H9 (cell line): ENCODE measurements around the gene SUFU. TPM values are rescaled to one million over a fixed set of nuclear protein-coding genes. Genes with fewer than 3 reads are reported as not detected.
A peak's percentile ranks its signal among the peaks of the same experiment; 100 is the strongest.

Source experiments
- DNase-seq: peaks from one replicate; pipeline ENCODE4 v3.0.0-alpha.2; 2017
- H2AFZ ChIP-seq: one replicate; pipeline ENCODE4 v1.6.1; 2013; ENCODE audit warnings: mild to moderate bottlenecking, low read length, control low read depth, moderate library complexity
- H2AK5ac ChIP-seq: 2 replicates; pipeline ENCODE4 v1.6.1; 2013; ENCODE audit warnings: low read length, control low read depth, mixed read lengths; ENCODE audit not compliant: insufficient read length
- H2BK120ac ChIP-seq: one replicate; pipeline ENCODE4 v1.6.1; 2013; ENCODE audit warnings: low read depth, mild to moderate bottlenecking, low read length, control low read depth, inconsistent platforms; ENCODE audit not compliant: poor library complexity, severe bottlenecking
- H2BK12ac ChIP-seq: 2 replicates; pipeline ENCODE4 v1.6.1; 2013; ENCODE audit warnings: low read length, control low read depth, mixed read lengths, low read depth; ENCODE audit not compliant: insufficient read length
- H2BK15ac ChIP-seq: 2 replicates; pipeline ENCODE4 v1.6.1; 2013; ENCODE audit warnings: low read depth, low read length, control low read depth
- H2BK20ac ChIP-seq: one replicate; pipeline ENCODE4 v1.6.1; 2013; ENCODE audit warnings: low read depth, mild to moderate bottlenecking, low read length, control low read depth, inconsistent platforms; ENCODE audit not compliant: poor library complexity, severe bottlenecking
- H2BK5ac ChIP-seq: 2 replicates; pipeline ENCODE4 v1.6.1; 2013; ENCODE audit warnings: low read length, control low read depth, mixed read lengths; ENCODE audit not compliant: insufficient read length
- H3K14ac ChIP-seq: 2 replicates; pipeline ENCODE4 v1.6.1; 2013; ENCODE audit warnings: low read length, control low read depth; ENCODE audit not compliant: insufficient read depth
- H3K18ac ChIP-seq: 2 replicates; pipeline ENCODE4 v1.6.1; 2013; ENCODE audit warnings: low read depth, mild to moderate bottlenecking, mixed read lengths, low read length, control low read depth; ENCODE audit not compliant: insufficient read length
- H3K23ac ChIP-seq: 2 replicates; pipeline ENCODE4 v1.6.1; 2013; ENCODE audit warnings: low read length, control low read depth, mixed read lengths, low read depth; ENCODE audit not compliant: insufficient read length
- H3K23me2 ChIP-seq: 2 replicates; pipeline ENCODE4 v1.6.1; 2013; ENCODE audit warnings: low read depth, mild to moderate bottlenecking, mixed read lengths, low read length, control low read depth; ENCODE audit not compliant: insufficient read length, poor library complexity, severe bottlenecking
- H3K27ac ChIP-seq: 2 replicates; pipeline ENCODE4 v1.5.1; 2013; ENCODE audit warnings: low read length, control low read depth, mixed read lengths, low read depth; ENCODE audit not compliant: insufficient read length
- H3K27me3 ChIP-seq: 2 replicates; pipeline ENCODE4 v1.6.1; 2013; ENCODE audit warnings: low read length, control low read depth, inconsistent platforms; ENCODE audit not compliant: insufficient read depth
- H3K4ac ChIP-seq: 2 replicates; pipeline ENCODE4 v1.6.1; 2013; ENCODE audit warnings: low read depth, mild to moderate bottlenecking, control low read depth, inconsistent platforms, low read length, moderate library complexity
- H3K4me1 ChIP-seq: 2 replicates; pipeline ENCODE4 v1.6.1; 2013; ENCODE audit warnings: low read length, control low read depth, inconsistent platforms; ENCODE audit not compliant: insufficient read depth
- H3K4me2 ChIP-seq: 2 replicates; pipeline ENCODE4 v1.6.1; 2013; ENCODE audit warnings: low read length, control low read depth, mixed read lengths; ENCODE audit not compliant: insufficient read length, insufficient read depth
- H3K56ac ChIP-seq: 2 replicates; pipeline ENCODE4 v1.6.1; 2013; ENCODE audit warnings: low read depth, mild to moderate bottlenecking, mixed read lengths, low read length, control low read depth; ENCODE audit not compliant: insufficient read length
- H3K79me1 ChIP-seq: 2 replicates; pipeline ENCODE4 v1.6.1; 2013; ENCODE audit warnings: low read depth, mild to moderate bottlenecking, moderate library complexity, low read length, control low read depth, inconsistent platforms; ENCODE audit not compliant: insufficient read depth, poor library complexity, severe bottlenecking
- H3K79me2 ChIP-seq: 2 replicates; pipeline ENCODE4 v1.6.1; 2013; ENCODE audit warnings: low read length, control low read depth, inconsistent platforms; ENCODE audit not compliant: insufficient read depth
- H3K9ac ChIP-seq: 2 replicates; pipeline ENCODE4 v1.6.1; 2013; ENCODE audit warnings: low read length, control low read depth, mixed read lengths; ENCODE audit not compliant: insufficient read length; ENCODE audit errors: extremely low read depth
- H3K9me3 ChIP-seq: one replicate; pipeline ENCODE4 v1.6.1; 2013; ENCODE audit warnings: low read depth, low read length, inconsistent platforms; ENCODE audit not compliant: control insufficient read depth
- H3T11ph ChIP-seq: one replicate; pipeline ENCODE4 v1.6.1; 2013; ENCODE audit warnings: mild to moderate bottlenecking, low read length, control low read depth, inconsistent platforms
- H4K20me1 ChIP-seq: one replicate; pipeline ENCODE4 v1.6.1; 2013; ENCODE audit not compliant: control insufficient read depth, insufficient read length, insufficient read depth
- H4K5ac ChIP-seq: 2 replicates; pipeline ENCODE4 v1.6.1; 2013; ENCODE audit warnings: low read depth, mild to moderate bottlenecking, mixed read lengths, low read length, control low read depth; ENCODE audit not compliant: insufficient read length
- H4K8ac ChIP-seq: replicated peaks from 2 replicates; pipeline ENCODE4 v1.6.1; 2013; ENCODE audit warnings: low read length, control low read depth, mixed read lengths, low read depth; ENCODE audit not compliant: insufficient read length
- H4K91ac ChIP-seq: 2 replicates; pipeline ENCODE4 v1.6.1; 2013; ENCODE audit warnings: low read depth, mild to moderate bottlenecking, moderate library complexity, mixed read lengths, low read length, control low read depth; ENCODE audit not compliant: insufficient read length
- H3K27ac Mint-ChIP-seq, 3 experiments: 2 replicates in 2 of 3; 3 replicates in 1 of 3; pipeline ENCODE4 v1.8.0; 2020 to 2021; ENCODE audit warnings: mixed read lengths in 3 of 3, mild to moderate bottlenecking in 1 of 3, moderate library complexity in 1 of 3
- H3K27me3 Mint-ChIP-seq: 2 replicates; pipeline ENCODE4 v1.8.0; 2021; ENCODE audit warnings: low read depth, mild to moderate bottlenecking, moderate library complexity, mixed read lengths
- H3K36me3 Mint-ChIP-seq, 3 experiments: 2 replicates in 2 of 3; 3 replicates in 1 of 3; pipeline ENCODE4 v1.8.0; 2020 to 2021; ENCODE audit warnings: low read depth in 3 of 3, mixed read lengths in 3 of 3; ENCODE audit not compliant: insufficient read depth in 1 of 3
- H3K4me1 Mint-ChIP-seq, 2 experiments: 2 replicates each; pipeline ENCODE4 v1.8.0; 2020; ENCODE audit warnings: mixed read lengths in 2 of 2
- H3K4me3 Mint-ChIP-seq, 2 experiments: 2 replicates in 1 of 2; 3 replicates in 1 of 2; pipeline ENCODE4 v1.8.0; 2020 to 2021; ENCODE audit warnings: mild to moderate bottlenecking in 2 of 2, mixed read lengths in 2 of 2, moderate library complexity in 1 of 2
- H3K9me3 Mint-ChIP-seq, 2 experiments: 2 replicates in 1 of 2; 3 replicates in 1 of 2; pipeline ENCODE4 v1.8.0; 2020; ENCODE audit warnings: mild to moderate bottlenecking in 2 of 2, mixed read lengths in 2 of 2, moderate library complexity in 1 of 2
- WGBS: extraction: QIAGEN DNeasy Blood & Tissue Kit; methylation state at CpG from one replicate; pipeline ENCODE4 v1.1.7; 2013; ENCODE audit warnings: missing lambda C conversion rate, low lambda C conversion rate, mixed read lengths; ENCODE audit not compliant: insufficient read length; ENCODE audit errors: extremely low coverage; 5-methylcytosine and 5-hydroxymethylcytosine counted together
- total RNA-seq: library from RNA; stranded (reverse); gene quantifications from 2 replicates; pipeline ENCODE4 v1.2.1, GENCODE V29; 2021
- TF ChIP-seq, protein P1 (sequence below): fragments of 200-600 bp; sonication (generic); conservative IDR thresholded peaks from 3 replicates; pipeline ENCODE4 v1.8.0; 2021; ENCODE audit warnings: antibody characterized with exemption, mild to moderate bottlenecking

The SUFU gene
- total RNA-seq, 1 experiment from 2014 or later: 9.5 TPM

DNA sequence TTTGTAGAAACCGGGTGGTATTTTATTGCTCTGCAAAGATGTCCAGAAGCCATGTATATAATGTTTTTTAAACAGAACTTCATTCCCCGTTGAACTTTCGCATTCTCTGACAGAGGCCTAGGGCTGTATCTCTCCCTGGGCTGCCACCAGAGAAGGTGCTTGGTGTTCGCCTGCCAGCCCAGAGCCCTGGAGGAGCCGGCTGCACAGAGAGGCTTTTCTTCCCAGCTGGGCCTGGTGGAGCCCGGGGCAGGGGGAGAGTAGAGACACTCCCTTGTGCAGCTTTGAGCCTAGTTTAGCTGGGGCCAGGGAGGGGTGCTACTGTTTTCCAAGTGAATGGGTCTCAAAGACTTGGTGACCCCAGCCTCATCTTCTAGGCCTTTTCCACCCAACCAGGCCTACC, 126.9 kb downstream of the SUFU start:
- H3K4me3 Mint-ChIP-seq: peak overlapping the region in 1 of 2 experiments; percentile 2; a peak in 2 of 5 replicates
- no peak overlapping the region for H2BK5ac ChIP-seq
- H2AK5ac ChIP-seq: no peak overlapping the region
- no peaks in the 10 kb centered on the region; the same call in none of the 2 replicates for H3K27me3 Mint-ChIP-seq
- H3K9me3 Mint-ChIP-seq: no peaks in the 10 kb centered on the region
- H4K8ac ChIP-seq: no peak overlapping the region
- DNase-seq: no peak
- H3K14ac ChIP-seq: no peak overlapping the region
- peaks cover 18% of the 10 kb centered on the region for H3K4me1 ChIP-seq
- no peak overlapping the region for H2AFZ ChIP-seq
- no peaks in the 10 kb centered on the region for H3K79me2 ChIP-seq
- no peak overlapping the region for H4K91ac ChIP-seq
- no peak overlapping the region for H4K5ac ChIP-seq
- H3K56ac ChIP-seq: no peak overlapping the region
- H3T11ph ChIP-seq: no peak overlapping the region
- H3K23ac ChIP-seq: no peak overlapping the region
- peaks cover 0 to 4% (median 0%) of the 10 kb centered on the region in 3 experiments; a peak in 4 of 7 replicates for H3K36me3 Mint-ChIP-seq
- no CpG with 5 or more reads among the region's 6 CpGs for WGBS
- H3K4me2 ChIP-seq: no peak overlapping the region
- no peaks in the 10 kb centered on the region for H3K23me2 ChIP-seq
- peaks cover 81 to 88% of the 10 kb centered on the region in 2 experiments for H3K4me1 Mint-ChIP-seq
- H3K4ac ChIP-seq: no peak overlapping the region
- no peak overlapping the region for H2BK15ac ChIP-seq
- H4K20me1 ChIP-seq: peaks cover 2% of the 10 kb centered on the region
- H3K27ac Mint-ChIP-seq: peak overlapping the region; percentile 29 to 96 (median 34); a peak in 4 of 7 replicates
- no peaks in the 10 kb centered on the region for H3K9me3 ChIP-seq
- H3K27ac ChIP-seq: no peak overlapping the region
- no peaks in the 10 kb centered on the region for H3K27me3 ChIP-seq
- H2BK120ac ChIP-seq: no peak overlapping the region
- H2BK12ac ChIP-seq: no peak overlapping the region
- H3K18ac ChIP-seq: no peak overlapping the region
- no peaks in the 10 kb centered on the region for H3K79me1 ChIP-seq
- no peak overlapping the region for H3K9ac ChIP-seq
- no peak overlapping the region for H2BK20ac ChIP-seq
- TF ChIP-seq, protein P1, sequence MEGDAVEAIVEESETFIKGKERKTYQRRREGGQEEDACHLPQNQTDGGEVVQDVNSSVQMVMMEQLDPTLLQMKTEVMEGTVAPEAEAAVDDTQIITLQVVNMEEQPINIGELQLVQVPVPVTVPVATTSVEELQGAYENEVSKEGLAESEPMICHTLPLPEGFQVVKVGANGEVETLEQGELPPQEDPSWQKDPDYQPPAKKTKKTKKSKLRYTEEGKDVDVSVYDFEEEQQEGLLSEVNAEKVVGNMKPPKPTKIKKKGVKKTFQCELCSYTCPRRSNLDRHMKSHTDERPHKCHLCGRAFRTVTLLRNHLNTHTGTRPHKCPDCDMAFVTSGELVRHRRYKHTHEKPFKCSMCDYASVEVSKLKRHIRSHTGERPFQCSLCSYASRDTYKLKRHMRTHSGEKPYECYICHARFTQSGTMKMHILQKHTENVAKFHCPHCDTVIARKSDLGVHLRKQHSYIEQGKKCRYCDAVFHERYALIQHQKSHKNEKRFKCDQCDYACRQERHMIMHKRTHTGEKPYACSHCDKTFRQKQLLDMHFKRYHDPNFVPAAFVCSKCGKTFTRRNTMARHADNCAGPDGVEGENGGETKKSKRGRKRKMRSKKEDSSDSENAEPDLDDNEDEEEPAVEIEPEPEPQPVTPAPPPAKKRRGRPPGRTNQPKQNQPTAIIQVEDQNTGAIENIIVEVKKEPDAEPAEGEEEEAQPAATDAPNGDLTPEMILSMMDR: no peak
